IPS-20b (cell line): Measurements from ENCODE around the gene THAP4.
"Not testable (repeated sequence)": the region's sequence is repeated elsewhere in the genome, so short reads cannot be mapped to it uniquely, and the experiment has no call there.

ENCODE experiments used
- H3K27ac ChIP-seq: one replicate; pipeline ENCODE4 v1.5.1; 2013; ENCODE audit warnings: low read length
- H3K27me3 ChIP-seq: 2 replicates; pipeline ENCODE4 v1.6.1; 2013; ENCODE audit warnings: mild to moderate bottlenecking, low read length, inconsistent platforms; ENCODE audit not compliant: insufficient read depth
- H3K36me3 ChIP-seq: 2 replicates; pipeline ENCODE4 v1.6.1; 2013; ENCODE audit warnings: low read depth, mild to moderate bottlenecking, inconsistent platforms, low read length, moderate library complexity; ENCODE audit not compliant: insufficient read depth
- H3K4me1 ChIP-seq: 2 replicates; pipeline ENCODE4 v1.6.1; 2013; ENCODE audit warnings: mild to moderate bottlenecking, control low read depth, inconsistent platforms, low read length, moderate library complexity; ENCODE audit not compliant: insufficient read depth
- H3K4me3 ChIP-seq: 2 replicates; pipeline ENCODE4 v1.5.1; 2013; ENCODE audit warnings: mild to moderate bottlenecking, low read length, inconsistent platforms
- H3K9ac ChIP-seq: 2 replicates; pipeline ENCODE4 v1.6.1; 2013; ENCODE audit warnings: low read depth, mild to moderate bottlenecking, inconsistent platforms, low read length, moderate library complexity
- H3K9me3 ChIP-seq: 2 replicates; pipeline ENCODE4 v1.6.1; 2013; ENCODE audit warnings: mild to moderate bottlenecking, low read depth, low read length, inconsistent platforms; ENCODE audit not compliant: insufficient read depth

THAP4 gene

GRCh38 chr2:241673189-241673663, 36.3 kb upstream of the THAP4 start:
- Histone ChIP-seq H3K27me3 (no peaks in the 10 kb centered on the region), H3K27ac (no peak overlapping the region), H3K9me3 (no peaks in the 10 kb centered on the region), H3K4me1 (no peaks in the 10 kb centered on the region), H3K9ac (no peak overlapping the region), H3K36me3 (peaks cover 66% of the 10 kb centered on the region), H3K4me3 (no peak overlapping the region)

- no peak overlapping the region for H3K4me3 ChIP-seq
- no peaks in the 10 kb centered on the region for H3K9me3 ChIP-seq
- H3K9ac ChIP-seq, result no peak overlapping the region
- H3K27me3 ChIP-seq, result no peaks in the 10 kb centered on the region
- peaks cover 67% of the 10 kb centered on the region for H3K36me3 ChIP-seq
- no peaks in the 10 kb centered on the region for H3K4me1 ChIP-seq
- no peak overlapping the region for H3K27ac ChIP-seq
Observed at GRCh38 chr2:241672243-241673188, 35.6 kb upstream of the THAP4 start.

- Histone ChIP-seq H3K27me3 (no peaks in the 10 kb centered on the region), H3K27ac (no peak overlapping the region), H3K4me1 (no peaks in the 10 kb centered on the region), H3K36me3 (peaks cover 64% of the 10 kb centered on the region), H3K9ac (no peak overlapping the region), H3K9me3 (no peaks in the 10 kb centered on the region), H3K4me3 (no peak overlapping the region)
Observed at GRCh38 chr2:241671457-241672240, 34.7 kb upstream of the THAP4 start.

- H3K4me1 ChIP-seq, result no peaks in the 10 kb centered on the region
- H3K36me3 ChIP-seq, result peaks cover 60% of the 10 kb centered on the region
- no peak overlapping the region for H3K9ac ChIP-seq
- no peak overlapping the region for H3K4me3 ChIP-seq
- no peak overlapping the region for H3K27ac ChIP-seq
- H3K9me3 ChIP-seq, result no peaks in the 10 kb centered on the region
- no peaks in the 10 kb centered on the region for H3K27me3 ChIP-seq
Observed at GRCh38 chr2:241670333-241671110, 33.6 kb upstream of the THAP4 start.

GRCh38 chr2:241668839-241669238, 31.9 kb upstream of the THAP4 start:
- Histone ChIP-seq H3K4me1 (no peaks in the 10 kb centered on the region), H3K9me3 (no peaks in the 10 kb centered on the region), H3K4me3 (no peak overlapping the region), H3K36me3 (peaks cover 54% of the 10 kb centered on the region), H3K27ac (no peak overlapping the region), H3K27me3 (no peaks in the 10 kb centered on the region), H3K9ac (no peak overlapping the region)

- no peaks in the 10 kb centered on the region for H3K4me1 ChIP-seq
- peaks cover 54% of the 10 kb centered on the region for H3K36me3 ChIP-seq
- no peaks in the 10 kb centered on the region for H3K9me3 ChIP-seq
- H3K27ac ChIP-seq, result no peak overlapping the region
- no peak overlapping the region for H3K9ac ChIP-seq
- H3K27me3 ChIP-seq, result no peaks in the 10 kb centered on the region
- no peak overlapping the region for H3K4me3 ChIP-seq
Observed at GRCh38 chr2:241668354-241668753, 31.4 kb upstream of the THAP4 start.

GRCh38 chr2:241666627-241667400, 29.9 kb upstream of the THAP4 start:
- Histone ChIP-seq H3K4me1 (no peaks in the 10 kb centered on the region), H3K27ac (no peak overlapping the region), H3K4me3 (no peak overlapping the region), H3K9me3 (no peaks in the 10 kb centered on the region), H3K27me3 (no peaks in the 10 kb centered on the region), H3K9ac (no peak overlapping the region), H3K36me3 (peaks cover 54% of the 10 kb centered on the region)

GRCh38 chr2:241665731-241666440, 28.9 kb upstream of the THAP4 start:
- Histone ChIP-seq H3K36me3 (peaks cover 56% of the 10 kb centered on the region), H3K9me3 (no peaks in the 10 kb centered on the region), H3K27me3 (no peaks in the 10 kb centered on the region), H3K9ac (no peak overlapping the region), H3K4me1 (no peaks in the 10 kb centered on the region), H3K4me3 (no peak overlapping the region), H3K27ac (no peak overlapping the region)

- not testable (repeated sequence) for H3K27ac ChIP-seq, H3K4me1 ChIP-seq, H3K9me3 ChIP-seq, H3K9ac ChIP-seq, H3K4me3 ChIP-seq, H3K27me3 ChIP-seq
- H3K36me3 ChIP-seq, result peaks cover 53% of the 10 kb centered on the region
Observed at GRCh38 chr2:241662731-241663130, 25.8 kb upstream of the THAP4 start.

- H3K4me3 ChIP-seq, result no peak overlapping the region
- H3K36me3 ChIP-seq, result peaks cover 52% of the 10 kb centered on the region
- no peaks in the 10 kb centered on the region for H3K9me3 ChIP-seq
- H3K9ac ChIP-seq, result no peak overlapping the region; the same call in 1 of the 2 replicates
- no peak overlapping the region for H3K27ac ChIP-seq
- no peaks in the 10 kb centered on the region for H3K4me1 ChIP-seq
- no peaks in the 10 kb centered on the region for H3K27me3 ChIP-seq
Observed at GRCh38 chr2:241660593-241661213, 23.7 kb upstream of the THAP4 start.
